GM18520 (cell line): ENCODE data around the gene SPC24.

ENCODE experiments used
- ATAC-seq: cut with Tn5 transposase; IDR thresholded peaks from one replicate; pipeline ENCODE4 v1.9.1; 2021; ENCODE audit not compliant: unreplicated experiment

SPC24 gene

GRCh38 chr19:11155373-11156120 is at the start of gene SPC24:
TSS of gene SPC24 (minus strand) at chr19:11155782. CDS start at chr19:11155776, 6 bp downstream.
- ATAC-seq = peak; percentile 99

GRCh38 chr19:11204943-11205349 is 49.4 kb upstream of the SPC24 start:
- no peak for ATAC-seq

GRCh38 chr19:11204076-11204602 is 48.6 kb upstream of the SPC24 start:
- no peak for ATAC-seq

- no peak for ATAC-seq
These were observed 47.9 kb upstream of the SPC24 start for GRCh38 chr19:11203194-11204075.

GRCh38 chr19:11202488-11203193 is 47.1 kb upstream of the SPC24 start:
- ATAC-seq = no peak

GRCh38 chr19:11201791-11202190 is 46.2 kb upstream of the SPC24 start:
- no peak for ATAC-seq

GRCh38 chr19:11200931-11201330 is 45.3 kb upstream of the SPC24 start:
- no peak for ATAC-seq

GRCh38 chr19:11200015-11200574 is 44.5 kb upstream of the SPC24 start:
- no peak for ATAC-seq

- no peak for ATAC-seq
These were observed 43.9 kb upstream of the SPC24 start for GRCh38 chr19:11199517-11199916.

- ATAC-seq = no peak
These were observed 43.3 kb upstream of the SPC24 start for GRCh38 chr19:11198769-11199424.

- ATAC-seq = no peak
These were observed 42.6 kb upstream of the SPC24 start for GRCh38 chr19:11198175-11198534.

- peak; percentile 52 for ATAC-seq
These were observed 42.0 kb upstream of the SPC24 start, which contains the start of gene KANK2 for GRCh38 chr19:11197291-11198174. TSS of gene KANK2 (minus strand) at chr19:11197545. CDS start at chr19:11194511, 3,034 bp downstream.

GRCh38 chr19:11196406-11197287 is 41.1 kb upstream of the SPC24 start:
- no peak for ATAC-seq

- no peak for ATAC-seq
These were observed 40.1 kb upstream of the SPC24 start for GRCh38 chr19:11195681-11196080.

GRCh38 chr19:11194656-11195558 is 39.3 kb upstream of the SPC24 start:
- ATAC-seq = no peak

GRCh38 chr19:11194173-11194572 is 38.6 kb upstream of the SPC24 start:
- no peak for ATAC-seq
